Activated T-helper 17 cell treated with anti-CD3 and anti-CD28 coated beads, Interleukin-2, amount 50 U/mL, for 72 hours (primary cell): ENCODE measurements around the gene SSBP4. TPM values are rescaled to one million over a fixed set of nuclear protein-coding genes. Genes with fewer than 3 reads are reported as not detected.

ENCODE experiments used
- ATAC-seq: fragments of 150-1000 bp; cut with Tn5 transposase; replicated peaks from 2 replicates; pipeline ENCODE4 v1.10.0; 2021; ENCODE audit warnings: mild to moderate bottlenecking, moderate library complexity
- H3K27ac Mint-ChIP-seq: one replicate; pipeline ENCODE4 v1.8.0; 2022; ENCODE audit warnings: mixed read lengths
- H3K27me3 Mint-ChIP-seq: one replicate; pipeline ENCODE4 v1.8.0; 2022; ENCODE audit warnings: mixed read lengths
- H3K36me3 Mint-ChIP-seq: one replicate; pipeline ENCODE4 v1.8.0; 2022; ENCODE audit warnings: low read depth, mild to moderate bottlenecking, mixed read lengths
- H3K4me1 Mint-ChIP-seq: one replicate; pipeline ENCODE4 v1.8.0; 2022; ENCODE audit warnings: mixed read lengths
- H3K4me3 Mint-ChIP-seq: one replicate; pipeline ENCODE4 v1.8.0; 2022; ENCODE audit warnings: mild to moderate bottlenecking, mixed read lengths
- H3K9me3 Mint-ChIP-seq: one replicate; pipeline ENCODE4 v1.8.0; 2022; ENCODE audit warnings: mixed read lengths
- total RNA-seq, 2 donors: library from RNA; stranded (reverse); gene quantifications; one replicate each; pipeline ENCODE4 v1.2.3, GENCODE V29; 2022

Gene SSBP4
- total RNA-seq, 2 donors from 2014 or later = 73.8 to 169 TPM

DNA sequence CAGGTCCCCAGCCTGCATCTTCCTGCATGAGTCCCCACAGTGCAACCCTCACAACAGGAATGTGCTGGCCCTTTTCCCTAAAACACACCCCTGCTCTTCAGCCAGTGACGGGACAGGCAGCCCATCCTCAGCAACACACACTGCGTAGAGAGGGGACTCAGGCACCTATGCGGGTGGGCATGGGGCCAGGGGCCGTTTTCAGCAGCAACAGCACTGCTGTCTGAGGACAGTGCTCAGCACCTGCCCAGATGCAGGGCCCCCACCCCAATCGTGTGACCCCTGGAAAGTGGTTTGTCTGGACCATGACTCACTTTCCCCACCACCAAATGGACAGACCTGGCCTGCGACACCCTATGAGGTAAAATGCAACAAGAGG, 46.8 kb downstream of the SSBP4 start:
- no peak for ATAC-seq
- Mint-ChIP-seq H3K4me1 (peaks cover 19% of the 10 kb centered on the region), H3K27ac (no peak overlapping the region), H3K27me3 (no peaks in the 10 kb centered on the region), H3K9me3 (no peaks in the 10 kb centered on the region), H3K36me3 (peaks cover 52% of the 10 kb centered on the region), H3K4me3 (no peak overlapping the region)

DNA sequence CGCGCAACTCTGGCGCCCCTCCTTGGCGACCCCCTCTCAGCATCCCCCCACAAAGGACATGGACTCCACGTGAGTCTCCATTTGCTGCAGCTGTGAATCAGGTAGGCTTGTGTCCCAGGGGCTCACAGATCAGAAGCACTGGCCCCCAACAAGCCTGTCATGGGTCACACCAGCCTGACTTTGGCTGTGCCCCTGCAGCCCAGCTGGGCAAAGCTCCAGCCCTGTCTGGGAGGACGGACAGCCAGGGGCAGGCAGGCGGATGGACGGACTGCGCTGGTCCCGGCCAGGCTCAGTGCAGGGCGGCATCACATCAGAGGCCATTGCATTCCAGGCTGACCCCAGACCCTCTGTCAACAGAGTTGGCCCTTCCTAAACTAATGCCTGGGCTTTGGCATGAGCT, 47.2 kb downstream of the SSBP4 start:
- H3K27ac Mint-ChIP-seq = no peak overlapping the region

DNA sequence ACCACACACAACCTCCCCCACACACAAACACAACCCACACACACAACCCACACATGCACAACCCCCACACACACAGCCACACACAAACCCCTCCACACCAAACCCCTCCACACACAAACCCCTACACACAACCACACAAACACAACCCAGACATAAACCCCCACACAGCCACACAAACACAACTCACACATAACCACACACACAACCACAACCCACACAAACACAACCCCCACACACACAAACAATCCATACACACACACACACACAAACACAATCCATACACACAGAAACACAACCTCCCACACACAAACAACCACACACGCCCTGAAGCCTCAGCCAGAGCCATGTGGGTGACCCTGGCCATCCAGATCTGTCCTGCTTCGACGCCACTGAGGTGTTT, 48.8 kb downstream of the SSBP4 start:
- Mint-ChIP-seq H3K27ac (peak overlapping the region; percentile 78), H3K36me3 (peaks cover 57% of the 10 kb centered on the region), H3K4me1 (peaks cover 14% of the 10 kb centered on the region), H3K27me3 (no peaks in the 10 kb centered on the region), H3K9me3 (no peaks in the 10 kb centered on the region), H3K4me3 (no peak overlapping the region)
- no peak for ATAC-seq

More for the DNA sequence above, 47.2 kb downstream of the SSBP4 start:
- peaks cover 19% of the 10 kb centered on the region for H3K4me1 Mint-ChIP-seq
- no peaks in the 10 kb centered on the region for H3K27me3 Mint-ChIP-seq
- ATAC-seq = no peak
- no peak overlapping the region for H3K4me3 Mint-ChIP-seq
- H3K9me3 Mint-ChIP-seq = no peaks in the 10 kb centered on the region
- H3K36me3 Mint-ChIP-seq = peaks cover 53% of the 10 kb centered on the region

DNA sequence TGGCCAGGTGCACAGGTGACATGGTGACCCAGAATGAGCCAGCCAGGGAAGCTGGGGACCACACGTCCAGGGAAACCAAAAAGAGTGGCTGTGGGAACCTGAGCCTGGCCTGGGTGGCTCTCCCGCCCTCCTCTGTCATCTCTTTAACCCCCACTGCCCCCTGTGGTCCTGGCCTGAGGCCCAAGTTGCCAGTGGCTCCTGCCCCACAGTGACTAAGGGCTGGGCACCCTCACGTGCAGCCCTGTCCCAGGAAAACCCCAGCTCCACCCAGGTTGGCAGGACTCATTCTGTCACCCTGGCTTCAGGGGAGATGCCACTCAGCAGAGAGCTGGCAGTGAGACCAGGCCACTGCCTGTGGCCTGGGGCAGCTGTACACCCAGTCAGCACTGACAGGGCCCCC, 49.3 kb downstream of the SSBP4 start:
- peak; percentile 15 for ATAC-seq
- peaks cover 14% of the 10 kb centered on the region for H3K4me1 Mint-ChIP-seq
- H3K36me3 Mint-ChIP-seq = peaks cover 53% of the 10 kb centered on the region
- no peak overlapping the region for H3K4me3 Mint-ChIP-seq
- no peaks in the 10 kb centered on the region for H3K9me3 Mint-ChIP-seq
- no peaks in the 10 kb centered on the region for H3K27me3 Mint-ChIP-seq
- peak overlapping the region; percentile 78 for H3K27ac Mint-ChIP-seq

DNA sequence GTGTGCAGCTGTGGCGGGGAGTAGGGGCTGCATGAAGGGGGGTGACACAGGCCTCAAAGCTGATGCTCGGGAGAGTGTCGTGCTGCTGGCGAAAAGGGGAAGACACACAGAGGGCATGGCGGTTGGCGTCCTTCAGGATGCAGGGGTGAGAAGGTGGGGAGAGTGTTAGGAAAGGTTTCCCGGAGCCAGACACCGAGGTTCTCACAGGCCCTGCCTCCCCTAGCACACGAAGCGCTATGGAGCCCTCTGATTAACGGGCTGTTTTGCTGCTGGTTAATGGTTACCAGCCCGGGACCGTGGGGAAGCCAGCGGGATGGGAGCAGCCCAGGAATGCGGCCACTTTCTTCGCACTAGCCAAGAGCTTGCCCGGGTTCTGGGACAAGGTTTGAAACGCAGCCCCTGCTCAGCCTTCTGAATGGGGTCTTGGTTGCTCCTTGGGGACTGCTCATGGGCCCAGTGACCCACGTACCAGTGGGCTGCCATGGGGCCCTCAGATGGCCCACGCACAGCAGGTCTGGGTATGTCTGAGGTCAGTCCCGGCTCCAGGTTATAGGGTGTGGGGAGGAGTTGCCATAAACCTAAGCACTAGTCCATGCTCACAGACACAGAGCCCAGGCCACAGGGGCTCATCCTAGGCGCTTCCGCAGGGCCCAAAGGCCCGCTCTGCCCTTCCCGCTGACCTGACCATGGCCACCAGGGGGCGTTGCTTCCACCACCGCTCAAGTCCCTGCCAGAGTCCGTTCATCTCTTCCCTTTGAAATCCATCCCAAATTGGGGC, 50.1 kb downstream of the SSBP4 start:
- no peaks in the 10 kb centered on the region for H3K9me3 Mint-ChIP-seq
- ATAC-seq = peak; percentile 69
- peaks cover 14% of the 10 kb centered on the region for H3K4me1 Mint-ChIP-seq
- H3K36me3 Mint-ChIP-seq = peaks cover 50% of the 10 kb centered on the region
- no peak overlapping the region for H3K4me3 Mint-ChIP-seq
- peak overlapping the region; percentile 78 for H3K27ac Mint-ChIP-seq
- no peaks in the 10 kb centered on the region for H3K27me3 Mint-ChIP-seq

DNA sequence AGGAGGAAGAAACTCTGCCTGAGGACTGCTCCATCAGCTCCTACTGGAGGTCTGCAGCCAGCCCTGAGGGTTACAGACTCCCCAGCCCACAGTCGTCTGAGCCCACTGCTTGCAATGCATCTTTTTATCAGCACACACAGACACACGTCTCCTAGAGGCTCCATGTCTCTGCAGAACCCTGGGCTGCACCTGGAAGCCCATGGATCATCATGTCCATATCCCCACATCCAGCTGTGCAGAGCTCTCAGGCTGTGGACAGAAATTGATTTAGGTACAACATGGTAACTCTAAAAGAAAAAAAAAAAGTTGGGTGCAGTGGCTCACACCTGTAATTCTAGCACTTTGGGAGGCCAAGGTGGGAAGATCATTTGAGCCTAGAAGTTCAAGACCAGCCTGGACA, 51.6 kb downstream of the SSBP4 start:
- H3K36me3 Mint-ChIP-seq = peaks cover 35% of the 10 kb centered on the region
- no peaks in the 10 kb centered on the region for H3K9me3 Mint-ChIP-seq
- H3K4me3 Mint-ChIP-seq = no peak overlapping the region
- H3K27me3 Mint-ChIP-seq = no peaks in the 10 kb centered on the region
- peak overlapping the region; percentile 65 for H3K27ac Mint-ChIP-seq
- ATAC-seq = no peak
- peaks cover 19% of the 10 kb centered on the region for H3K4me1 Mint-ChIP-seq

DNA sequence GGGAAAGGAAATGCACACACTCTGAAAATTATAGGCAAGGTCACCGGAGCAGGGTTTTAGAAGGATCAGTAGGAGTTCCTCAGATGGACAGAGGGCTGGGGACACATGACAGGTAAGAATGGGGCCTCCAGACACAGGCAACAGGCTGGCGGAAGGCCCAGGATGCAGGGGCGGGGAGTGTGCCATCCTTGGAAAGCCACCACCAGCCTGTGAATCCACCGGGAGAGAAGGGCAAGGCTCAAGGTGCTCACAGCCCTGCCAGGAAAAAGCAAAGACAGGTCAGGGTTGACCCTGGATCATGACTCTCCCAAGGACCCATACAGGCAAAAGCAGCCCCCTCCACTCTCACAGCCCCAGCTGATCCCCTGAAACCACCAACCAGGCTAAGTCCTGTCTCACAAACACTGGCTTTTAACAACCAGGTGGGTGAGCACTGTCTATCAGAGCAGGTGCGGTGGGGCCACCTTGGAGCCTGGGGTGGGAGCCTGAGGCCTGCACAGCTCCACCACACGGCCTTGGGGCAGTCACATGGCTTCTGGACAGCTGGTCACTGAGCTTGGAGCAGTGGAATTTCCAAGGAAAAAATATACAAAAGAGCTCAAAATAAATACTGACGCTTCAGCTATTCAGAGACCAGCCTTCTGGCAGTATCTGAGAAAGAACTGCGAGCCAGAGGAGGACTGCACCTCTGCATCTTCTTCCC, 54.0 kb downstream of the SSBP4 start:
- Mint-ChIP-seq H3K27ac (peak overlapping the region; percentile 91), H3K36me3 (peaks cover 35% of the 10 kb centered on the region), H3K4me1 (peaks cover 32% of the 10 kb centered on the region), H3K27me3 (no peaks in the 10 kb centered on the region), H3K9me3 (no peaks in the 10 kb centered on the region), H3K4me3 (no peak overlapping the region)
- ATAC-seq = no peak

DNA sequence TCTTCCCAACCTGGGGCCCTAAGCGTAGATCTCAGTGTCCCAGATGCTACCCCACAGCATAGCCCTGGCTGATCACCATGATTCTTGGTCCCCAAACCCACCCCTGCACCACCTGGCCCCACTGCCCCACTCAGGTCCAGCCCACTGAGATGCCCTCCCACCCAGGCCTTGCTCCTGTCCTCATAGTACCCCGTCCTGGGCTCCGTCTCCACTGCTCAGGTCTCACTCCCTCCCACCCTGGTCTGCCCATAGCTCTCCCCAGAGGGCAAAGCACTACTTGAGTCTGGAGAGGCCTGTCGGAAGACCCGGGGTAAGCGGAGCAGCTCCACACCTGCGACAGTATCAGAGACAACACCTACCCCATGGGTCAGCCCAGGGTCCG, 54.5 kb downstream of the SSBP4 start:
- Mint-ChIP-seq H3K4me3 (no peak overlapping the region), H3K36me3 (peaks cover 35% of the 10 kb centered on the region), H3K9me3 (no peaks in the 10 kb centered on the region), H3K27me3 (no peaks in the 10 kb centered on the region), H3K27ac (peak overlapping the region; percentile 91), H3K4me1 (peaks cover 32% of the 10 kb centered on the region)
- no peak for ATAC-seq

DNA sequence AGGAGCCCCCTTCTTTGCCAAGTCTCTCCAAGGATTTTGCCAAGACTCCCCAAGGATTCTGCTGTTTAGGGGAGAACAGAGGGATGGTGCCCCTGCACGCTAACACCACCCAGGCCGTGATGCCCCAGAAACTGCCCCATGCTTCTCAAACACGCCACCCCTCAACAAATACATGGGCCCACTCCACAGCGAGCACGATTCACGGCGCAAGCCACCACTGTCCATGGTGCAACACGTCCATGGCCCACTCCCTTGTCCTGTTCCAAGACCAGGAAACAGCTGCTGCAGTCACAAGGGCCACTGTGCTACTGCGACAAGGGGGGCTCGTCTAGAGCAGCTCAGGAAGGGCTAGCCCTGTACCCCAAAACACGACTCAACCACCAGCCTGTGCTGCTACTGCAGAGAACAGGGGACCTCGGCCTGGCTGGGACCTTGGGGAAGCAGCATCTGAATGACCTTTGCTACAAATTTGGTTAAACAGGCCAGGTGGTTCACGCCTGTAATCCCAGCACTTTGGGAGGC, 55.2 kb downstream of the SSBP4 start:
- no peak for ATAC-seq
- H3K36me3 Mint-ChIP-seq = peaks cover 41% of the 10 kb centered on the region
- H3K27me3 Mint-ChIP-seq = no peaks in the 10 kb centered on the region
- H3K4me1 Mint-ChIP-seq = peaks cover 38% of the 10 kb centered on the region
- H3K27ac Mint-ChIP-seq = peak overlapping the region; percentile 91
- peak overlapping the region; percentile 56 for H3K4me3 Mint-ChIP-seq
- no peaks in the 10 kb centered on the region for H3K9me3 Mint-ChIP-seq

DNA sequence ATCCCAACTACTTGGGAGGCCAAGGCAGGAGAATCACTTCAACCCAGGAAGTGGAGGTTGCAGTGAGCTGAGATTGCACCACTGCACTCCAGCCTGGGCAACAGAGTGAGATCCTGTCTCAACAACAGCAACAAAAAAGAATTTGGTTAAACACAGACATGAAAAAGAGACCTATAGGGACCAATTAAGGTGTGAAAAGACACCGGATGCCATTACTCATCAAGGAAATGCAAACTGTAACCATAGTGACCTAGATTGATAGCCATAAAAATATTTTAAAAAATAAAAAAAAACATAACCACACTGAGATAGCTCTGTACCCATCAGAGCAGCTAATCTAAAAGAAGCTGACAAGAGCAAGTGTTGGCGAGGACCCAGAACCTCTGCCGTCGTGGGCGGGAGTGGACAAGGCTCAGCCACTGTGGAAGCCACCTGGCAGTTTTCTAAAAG, 55.8 kb downstream of the SSBP4 start:
- peak overlapping the region; percentile 56 for H3K4me3 Mint-ChIP-seq
- peaks cover 43% of the 10 kb centered on the region for H3K4me1 Mint-ChIP-seq
- ATAC-seq = peak; percentile 45
- H3K27ac Mint-ChIP-seq = peak overlapping the region; percentile 91
- peaks cover 37% of the 10 kb centered on the region for H3K36me3 Mint-ChIP-seq
- H3K27me3 Mint-ChIP-seq = no peaks in the 10 kb centered on the region
- H3K9me3 Mint-ChIP-seq = no peaks in the 10 kb centered on the region

DNA sequence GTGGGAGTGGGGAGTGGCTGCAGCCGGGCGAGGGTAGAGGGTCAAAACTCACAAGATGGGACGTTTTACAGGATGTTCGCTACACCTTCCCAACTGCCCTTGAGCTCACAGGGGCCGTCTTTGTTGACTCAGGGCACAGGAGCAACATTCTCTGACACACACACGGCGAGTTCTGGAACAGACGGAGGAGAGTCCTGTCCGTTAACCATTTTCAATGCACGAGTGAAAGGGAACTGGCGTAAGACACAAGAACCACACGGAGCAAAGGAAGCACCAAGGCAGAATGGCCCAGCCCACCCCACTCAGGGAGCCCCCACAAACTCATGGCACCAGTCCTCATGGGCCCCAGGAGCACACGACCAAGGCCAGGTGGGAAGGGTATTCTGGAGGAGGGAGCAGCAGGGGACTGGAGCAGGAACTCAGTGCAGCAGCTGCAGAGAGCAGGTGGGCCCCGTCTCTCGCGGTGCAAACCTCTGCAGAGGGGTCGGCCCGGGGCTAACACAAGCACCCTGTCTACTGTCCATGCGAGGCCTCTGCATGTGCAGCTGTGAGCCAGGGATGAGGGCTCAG, 56.6 kb downstream of the SSBP4 start:
- H3K9me3 Mint-ChIP-seq = no peaks in the 10 kb centered on the region

DNA sequence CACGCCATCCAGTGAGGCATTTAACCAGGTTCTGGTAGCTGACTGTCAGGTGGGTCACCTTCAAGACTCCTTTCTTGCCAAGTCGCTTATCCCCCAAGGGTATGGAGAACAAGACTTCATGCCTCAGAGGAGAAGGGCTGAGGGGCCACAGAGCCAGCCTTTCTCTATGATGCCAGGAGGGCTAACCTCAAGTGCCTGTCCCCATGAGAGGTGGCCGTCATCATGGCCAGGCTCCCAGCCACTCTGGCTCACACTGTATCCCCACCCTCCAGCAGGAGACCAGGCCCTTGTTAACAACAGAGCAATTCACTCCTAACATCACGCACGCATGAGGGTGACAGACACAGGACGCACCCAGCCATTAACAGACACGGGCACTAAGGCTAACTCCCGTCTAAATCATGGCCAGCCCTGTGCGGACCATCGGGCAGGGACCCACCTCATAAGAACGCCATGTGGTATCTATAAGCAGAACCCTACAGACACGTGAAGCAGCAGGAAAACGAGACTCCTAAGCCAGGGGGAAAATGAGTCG, 57.4 kb downstream of the SSBP4 start:
- no peak for ATAC-seq
- no peaks in the 10 kb centered on the region for H3K9me3 Mint-ChIP-seq
- H3K27ac Mint-ChIP-seq = peak overlapping the region; percentile 99
- peak overlapping the region; percentile 94 for H3K4me3 Mint-ChIP-seq
- no peaks in the 10 kb centered on the region for H3K27me3 Mint-ChIP-seq
- peaks cover 53% of the 10 kb centered on the region for H3K4me1 Mint-ChIP-seq
- peaks cover 29% of the 10 kb centered on the region for H3K36me3 Mint-ChIP-seq

More for the DNA sequence above, 56.6 kb downstream of the SSBP4 start:
- ATAC-seq = no peak
- Mint-ChIP-seq H3K27me3 (no peaks in the 10 kb centered on the region), H3K36me3 (peaks cover 30% of the 10 kb centered on the region), H3K4me3 (peak overlapping the region; percentile 56), H3K4me1 (peaks cover 46% of the 10 kb centered on the region), H3K27ac (peak overlapping the region; percentile 91)

DNA sequence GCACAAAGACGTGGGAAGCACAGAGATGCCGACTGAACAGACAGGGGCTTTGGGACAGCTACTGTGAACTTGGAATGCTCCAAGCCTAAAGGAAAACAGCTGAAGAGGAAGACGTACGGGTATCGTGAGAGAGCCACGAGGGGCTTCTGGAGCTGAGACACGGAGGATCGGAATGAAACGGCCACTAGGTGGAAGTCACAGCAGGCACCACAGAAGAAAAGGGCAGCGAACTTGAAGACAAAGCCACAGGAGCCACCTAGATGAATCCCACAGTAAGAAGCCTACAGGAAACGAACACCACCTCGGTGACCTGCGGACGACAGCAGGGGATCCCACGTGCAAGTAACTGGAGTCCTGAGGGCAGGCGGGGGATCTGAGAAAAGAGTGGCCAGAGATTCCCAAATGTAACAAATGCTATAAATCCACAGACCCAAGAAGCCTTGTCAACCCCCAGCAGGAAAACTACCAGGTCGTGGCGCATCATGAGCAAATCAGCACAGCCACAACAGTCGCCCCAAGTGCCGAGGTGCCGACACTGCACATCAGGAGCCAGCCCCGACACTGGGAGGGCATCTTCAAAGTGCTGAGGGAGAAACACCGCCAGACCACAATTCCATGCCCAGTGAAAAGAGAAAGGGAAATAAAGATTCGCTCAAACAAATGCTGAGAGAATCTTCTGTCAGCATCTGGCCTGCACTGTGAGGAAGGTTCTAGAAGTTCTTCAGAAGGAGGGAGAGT, 58.0 kb downstream of the SSBP4 start:
- Mint-ChIP-seq H3K27ac (peak overlapping the region; percentile 99), H3K4me1 (peaks cover 58% of the 10 kb centered on the region), H3K9me3 (no peaks in the 10 kb centered on the region), H3K36me3 (peaks cover 23% of the 10 kb centered on the region), H3K4me3 (peak overlapping the region; percentile 94), H3K27me3 (no peaks in the 10 kb centered on the region)
- no peak for ATAC-seq

DNA sequence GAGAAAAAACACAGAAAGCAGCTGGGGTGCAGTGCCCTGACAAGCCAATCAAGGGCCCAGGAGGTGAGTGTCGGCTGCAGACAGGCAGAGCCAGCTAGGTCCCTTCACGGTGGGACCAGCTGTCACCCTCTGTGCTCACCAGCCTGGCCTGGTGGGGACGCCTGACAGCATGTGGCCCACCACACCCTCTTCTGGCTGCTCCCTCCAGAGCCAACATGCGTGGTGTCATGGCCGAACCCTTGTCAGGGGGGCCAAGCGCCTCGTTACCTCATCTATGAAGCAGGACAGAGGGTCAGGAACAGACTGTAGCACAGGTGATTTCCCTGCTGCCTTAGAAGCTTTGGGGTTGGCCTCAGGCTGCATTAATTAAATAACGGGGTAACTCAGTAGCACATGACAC, 58.8 kb downstream of the SSBP4 start:
- Mint-ChIP-seq H3K4me1 (peaks cover 65% of the 10 kb centered on the region), H3K4me3 (peak overlapping the region; percentile 94), H3K36me3 (peaks cover 15% of the 10 kb centered on the region), H3K27ac (peak overlapping the region; percentile 99), H3K9me3 (no peaks in the 10 kb centered on the region), H3K27me3 (no peaks in the 10 kb centered on the region)
- no peak for ATAC-seq
